DND-41 (cell line): ENCODE measurements around the gene CC2D1B.

Source experiments
- ATAC-seq: fragments of 200-7000 bp; cut with Tn5 transposase; 3 replicates; pipeline ENCODE4 v1.9.1; 2021; ENCODE audit warnings: low read depth; ENCODE audit not compliant: insufficient read depth
- DNase-seq: peaks from one replicate; pipeline ENCODE4 v3.0.0-alpha.2; 2020
- H2AFZ ChIP-seq: 2 replicates; pipeline ENCODE4 v1.6.0; 2012; ENCODE audit warnings: low read depth, low read length
- H3K27ac ChIP-seq: 2 replicates; pipeline ENCODE4 v1.5.1; 2012; ENCODE audit warnings: low read length, inconsistent platforms
- H3K27me3 ChIP-seq: fragments of 200-600 bp; sonication (generic); 2 replicates; pipeline ENCODE4 v1.6.0; 2012; ENCODE audit warnings: low read length, mild to moderate bottlenecking, inconsistent platforms; ENCODE audit not compliant: insufficient read depth, poor library complexity
- H3K36me3 ChIP-seq: 2 replicates; pipeline ENCODE4 v1.5.1; 2012; ENCODE audit warnings: low read length, inconsistent platforms; ENCODE audit not compliant: insufficient read depth
- H3K4me1 ChIP-seq: 2 replicates; pipeline ENCODE4 v1.5.1; 2012; ENCODE audit warnings: mild to moderate bottlenecking, low read length; ENCODE audit not compliant: insufficient read depth
- H3K4me2 ChIP-seq: 2 replicates; pipeline ENCODE4 v1.6.0; 2012; ENCODE audit warnings: mild to moderate bottlenecking, moderate library complexity, low read length, inconsistent platforms; ENCODE audit not compliant: insufficient read depth
- H3K4me3 ChIP-seq, 2 experiments: fragments of 200-600 bp in 1 of 2; shearing (Covaris generic) in 1 of 2; 2 replicates each; pipeline ENCODE4 v1.5.1; 2012 to 2016; ENCODE audit warnings: inconsistent platforms in 2 of 2, low read length in 2 of 2, mild to moderate bottlenecking in 2 of 2, low read depth in 1 of 2, moderate library complexity in 1 of 2
- H3K79me2 ChIP-seq: 2 replicates; pipeline ENCODE4 v1.6.0; 2012; ENCODE audit warnings: low read length, inconsistent platforms; ENCODE audit not compliant: insufficient read depth
- H3K9ac ChIP-seq: 2 replicates; pipeline ENCODE4 v1.6.0; 2012; ENCODE audit warnings: low read depth, mild to moderate bottlenecking, inconsistent platforms, low read length, moderate library complexity
- H3K9me3 ChIP-seq: 2 replicates; pipeline ENCODE4 v1.5.1; 2012; ENCODE audit warnings: low read length, moderate library complexity, mild to moderate bottlenecking, inconsistent platforms; ENCODE audit not compliant: insufficient read depth, severe bottlenecking
- H4K20me1 ChIP-seq: 2 replicates; pipeline ENCODE4 v1.6.0; 2012; ENCODE audit warnings: low read length; ENCODE audit not compliant: insufficient read depth
- EZH2 ChIP-seq: IDR thresholded peaks from 3 replicates; pipeline ENCODE4 v1.6.1; 2012; ENCODE audit warnings: borderline replicate concordance, low read depth, mild to moderate bottlenecking, moderate library complexity, low read length, inconsistent platforms; ENCODE audit not compliant: severe bottlenecking
- TF ChIP-seq, protein P1 (sequence below): IDR thresholded peaks from 2 replicates; pipeline ENCODE4 v1.5.1; 2012; ENCODE audit warnings: borderline replicate concordance, low read length, moderate library complexity, mild to moderate bottlenecking; ENCODE audit not compliant: poor library complexity, severe bottlenecking; ENCODE audit errors: extremely low read depth

CC2D1B gene

DNA sequence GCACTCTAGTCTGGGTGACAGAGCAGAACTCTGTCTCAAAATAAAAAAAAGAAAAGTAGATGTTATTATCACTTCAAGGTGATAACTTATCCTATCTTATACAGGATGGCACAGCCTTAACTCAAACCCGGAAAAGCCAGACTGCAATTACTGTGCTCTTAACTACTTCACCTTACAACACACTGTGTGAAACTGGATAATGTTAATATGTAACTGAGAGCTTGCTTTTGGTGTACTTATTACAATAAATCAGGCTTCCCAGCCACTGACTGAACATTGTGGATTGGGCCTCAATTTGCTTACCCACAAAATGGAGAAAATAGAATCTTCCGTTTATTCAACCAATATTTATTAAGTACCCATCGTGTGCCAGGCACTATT lies 36.8 kb upstream of the CC2D1B start:
- ATAC-seq (no peak), DNase-seq (no peak)
- Histone ChIP-seq H3K79me2 (peaks cover 84% of the 10 kb centered on the region), H3K27ac (peak overlapping the region; percentile 95), H3K4me2 (peak overlapping the region; percentile 80), H4K20me1 (peaks cover 16% of the 10 kb centered on the region; the same call in 1 of the 2 replicates), H3K9ac (peak overlapping the region; percentile 81), H2AFZ (no peak overlapping the region), H3K36me3 (peaks cover 63% of the 10 kb centered on the region), H3K4me1 (peaks cover 46% of the 10 kb centered on the region), H3K9me3 (no peaks in the 10 kb centered on the region), H3K27me3 (no peaks in the 10 kb centered on the region), H3K4me3 (peak overlapping the region; percentile 63 to 80; a peak in 3 of 4 replicates)
- TF ChIP-seq, protein P1, sequence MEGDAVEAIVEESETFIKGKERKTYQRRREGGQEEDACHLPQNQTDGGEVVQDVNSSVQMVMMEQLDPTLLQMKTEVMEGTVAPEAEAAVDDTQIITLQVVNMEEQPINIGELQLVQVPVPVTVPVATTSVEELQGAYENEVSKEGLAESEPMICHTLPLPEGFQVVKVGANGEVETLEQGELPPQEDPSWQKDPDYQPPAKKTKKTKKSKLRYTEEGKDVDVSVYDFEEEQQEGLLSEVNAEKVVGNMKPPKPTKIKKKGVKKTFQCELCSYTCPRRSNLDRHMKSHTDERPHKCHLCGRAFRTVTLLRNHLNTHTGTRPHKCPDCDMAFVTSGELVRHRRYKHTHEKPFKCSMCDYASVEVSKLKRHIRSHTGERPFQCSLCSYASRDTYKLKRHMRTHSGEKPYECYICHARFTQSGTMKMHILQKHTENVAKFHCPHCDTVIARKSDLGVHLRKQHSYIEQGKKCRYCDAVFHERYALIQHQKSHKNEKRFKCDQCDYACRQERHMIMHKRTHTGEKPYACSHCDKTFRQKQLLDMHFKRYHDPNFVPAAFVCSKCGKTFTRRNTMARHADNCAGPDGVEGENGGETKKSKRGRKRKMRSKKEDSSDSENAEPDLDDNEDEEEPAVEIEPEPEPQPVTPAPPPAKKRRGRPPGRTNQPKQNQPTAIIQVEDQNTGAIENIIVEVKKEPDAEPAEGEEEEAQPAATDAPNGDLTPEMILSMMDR, result no peak
- TF ChIP-seq EZH2, result no peak

DNA sequence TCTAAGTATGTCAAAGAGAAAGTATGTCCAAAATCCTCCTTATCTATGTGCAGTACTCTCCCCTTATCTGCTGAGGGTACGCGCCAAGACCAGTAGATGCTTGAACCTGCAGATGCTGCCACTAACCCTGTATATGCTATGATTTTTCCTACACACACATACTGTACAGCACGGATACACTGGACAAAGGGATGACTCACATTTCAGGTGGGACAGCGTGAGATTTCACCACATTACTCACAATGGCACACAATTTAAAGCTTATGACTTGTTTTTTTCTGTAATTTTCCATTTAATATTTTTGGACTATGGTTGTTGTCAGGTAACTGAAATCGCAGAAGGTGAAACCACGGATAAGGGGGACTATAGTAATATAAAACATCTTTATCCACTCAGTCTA lies 34.1 kb upstream of the CC2D1B start:
- Histone ChIP-seq H4K20me1 (peaks cover 18% of the 10 kb centered on the region; the same call in 1 of the 2 replicates), H3K9me3 (no peaks in the 10 kb centered on the region), H3K27me3 (no peaks in the 10 kb centered on the region), H3K4me2 (peak overlapping the region; percentile 9; the same call in 1 of the 2 replicates), H3K27ac (no peak overlapping the region), H3K9ac (no peak overlapping the region), H3K4me3 (no peak overlapping the region), H2AFZ (no peak overlapping the region), H3K36me3 (peaks cover 67% of the 10 kb centered on the region), H3K4me1 (peaks cover 24% of the 10 kb centered on the region), H3K79me2 (peaks cover 77% of the 10 kb centered on the region)
- DNase-seq, result no peak
- ATAC-seq, result no peak
- TF ChIP-seq, protein P1, result no peak
- no peak for TF ChIP-seq EZH2

DNA sequence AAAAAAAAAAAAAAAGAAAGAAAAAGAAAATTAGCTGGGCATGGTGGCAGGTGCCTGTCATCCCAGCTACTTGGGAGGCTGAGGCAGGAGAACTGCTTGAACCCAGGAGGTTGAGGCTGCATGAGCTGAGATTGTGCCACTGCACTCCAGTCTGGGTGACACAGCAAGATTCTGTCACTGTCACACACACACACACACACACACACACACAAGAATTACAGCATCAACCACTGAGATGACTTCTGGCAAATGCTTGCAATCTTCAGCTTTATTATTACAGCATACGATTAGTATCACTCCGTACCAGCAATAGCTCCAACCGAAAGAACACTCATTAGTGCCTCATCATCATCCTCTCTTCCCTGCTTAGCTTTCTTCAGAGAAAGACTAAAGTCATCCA lies 33.6 kb upstream of the CC2D1B start:
- TF ChIP-seq EZH2, result no peak
- TF ChIP-seq, protein P1, result no peak
- H2AFZ ChIP-seq, result no peak overlapping the region
- H3K9ac ChIP-seq, result no peak overlapping the region
- no peak overlapping the region for H3K4me3 ChIP-seq
- no peaks in the 10 kb centered on the region for H3K9me3 ChIP-seq
- H3K36me3 ChIP-seq, result peaks cover 72% of the 10 kb centered on the region
- no peak for ATAC-seq
- H3K4me2 ChIP-seq, result no peak overlapping the region
- peaks cover 18% of the 10 kb centered on the region; the same call in 1 of the 2 replicates for H4K20me1 ChIP-seq
- H3K27me3 ChIP-seq, result no peaks in the 10 kb centered on the region
- peaks cover 72% of the 10 kb centered on the region for H3K79me2 ChIP-seq
- no peak overlapping the region for H3K27ac ChIP-seq
- peaks cover 23% of the 10 kb centered on the region for H3K4me1 ChIP-seq
- no peak for DNase-seq

DNA sequence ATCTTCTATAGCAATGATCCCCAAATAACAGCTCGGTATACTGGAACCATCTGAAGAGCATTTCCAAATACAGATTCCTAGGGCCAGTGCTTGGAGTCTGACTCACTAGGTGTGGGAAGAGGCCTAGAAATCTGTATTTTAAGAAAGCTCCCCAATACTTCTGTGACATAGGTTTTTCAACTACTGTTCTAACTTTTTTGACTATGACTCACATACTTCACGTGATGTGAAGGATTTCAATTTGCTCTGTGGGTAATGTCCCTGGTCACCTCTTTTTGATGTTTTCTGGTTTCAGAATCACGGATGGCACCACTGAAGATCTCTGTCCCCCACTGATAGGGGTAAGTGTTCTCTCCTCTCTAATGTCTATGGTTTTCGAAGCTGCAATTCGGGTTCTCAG lies 27.2 kb upstream of the CC2D1B start:
- Histone ChIP-seq H3K79me2 (peaks cover 39% of the 10 kb centered on the region), H3K36me3 (peaks cover 88% of the 10 kb centered on the region), H3K4me3 (no peak overlapping the region), H3K4me1 (no peaks in the 10 kb centered on the region), H2AFZ (no peak overlapping the region), H3K27me3 (no peaks in the 10 kb centered on the region), H3K9ac (no peak overlapping the region), H3K27ac (no peak overlapping the region), H3K4me2 (no peak overlapping the region), H3K9me3 (no peaks in the 10 kb centered on the region), H4K20me1 (peaks cover 18% of the 10 kb centered on the region; the same call in 1 of the 2 replicates)
- no peak for DNase-seq
- no peak for ATAC-seq
- TF ChIP-seq, protein P1, result no peak
- no peak for TF ChIP-seq EZH2
